GM23248 (cell line): ENCODE data around the gene PDSS2.

Experiments
- EZH2 ChIP-seq: fragments of 200-600 bp; sonication (generic); IDR thresholded peaks from 2 replicates; pipeline ENCODE4 v1.6.1; 2018; ENCODE audit warnings: antibody characterized with exemption, mild to moderate bottlenecking; ENCODE audit not compliant: insufficient read depth, poor library complexity, severe bottlenecking
- EZH2phosphoT487 ChIP-seq: fragments of 200-600 bp; sonication (generic); IDR thresholded peaks from 2 replicates; pipeline ENCODE4 v1.6.1; 2018; ENCODE audit warnings: antibody characterized with exemption, moderate library complexity, mild to moderate bottlenecking, low read depth; ENCODE audit not compliant: insufficient read depth

- TF ChIP-seq EZH2phosphoT487 (no peak), EZH2 (no peak)
Measured at GRCh38 chr6:107485157-107485556, 25.8 kb upstream of the PDSS2 start.
